CD4-positive, alpha-beta T cell treated with Interleukin-21 for 1 hour (primary cell): ENCODE data around the gene IL22RA2.
"Not testable (repeated sequence)": the region's sequence is repeated elsewhere in the genome, so short reads cannot be mapped to it uniquely, and the experiment has no call there.

Experiments
- DNase-seq: peaks from one replicate; pipeline ENCODE4 v3.0.0-alpha.2; 2020

The IL22RA2 gene, protein sequence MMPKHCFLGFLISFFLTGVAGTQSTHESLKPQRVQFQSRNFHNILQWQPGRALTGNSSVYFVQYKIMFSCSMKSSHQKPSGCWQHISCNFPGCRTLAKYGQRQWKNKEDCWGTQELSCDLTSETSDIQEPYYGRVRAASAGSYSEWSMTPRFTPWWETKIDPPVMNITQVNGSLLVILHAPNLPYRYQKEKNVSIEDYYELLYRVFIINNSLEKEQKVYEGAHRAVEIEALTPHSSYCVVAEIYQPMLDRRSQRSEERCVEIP

DNA sequence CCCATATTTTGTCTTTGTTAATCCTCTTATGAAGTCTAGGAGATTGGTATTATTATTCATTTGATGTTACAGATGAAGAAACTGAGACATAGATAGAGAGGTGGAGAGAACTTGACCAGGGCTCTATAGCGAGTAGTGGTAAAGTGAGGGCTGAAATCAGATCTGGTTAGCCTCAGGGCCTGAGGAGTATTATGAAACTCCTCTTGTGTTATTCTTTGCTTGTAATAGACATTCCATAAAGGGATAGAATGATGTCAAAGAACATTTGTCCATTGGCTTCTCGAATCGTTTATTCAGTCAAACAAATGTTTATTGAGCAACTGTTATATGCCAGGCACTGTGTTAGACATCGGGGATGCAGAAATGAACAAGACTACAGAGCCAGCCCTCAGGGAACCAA is at the start of gene IL22RA2:
IL22RA2 (minus strand) TSS at position 144 of the 400 bp plus-strand sequence. CDS start 11,895 bp downstream, outside the sequence.
- DNase-seq = no peak

DNA sequence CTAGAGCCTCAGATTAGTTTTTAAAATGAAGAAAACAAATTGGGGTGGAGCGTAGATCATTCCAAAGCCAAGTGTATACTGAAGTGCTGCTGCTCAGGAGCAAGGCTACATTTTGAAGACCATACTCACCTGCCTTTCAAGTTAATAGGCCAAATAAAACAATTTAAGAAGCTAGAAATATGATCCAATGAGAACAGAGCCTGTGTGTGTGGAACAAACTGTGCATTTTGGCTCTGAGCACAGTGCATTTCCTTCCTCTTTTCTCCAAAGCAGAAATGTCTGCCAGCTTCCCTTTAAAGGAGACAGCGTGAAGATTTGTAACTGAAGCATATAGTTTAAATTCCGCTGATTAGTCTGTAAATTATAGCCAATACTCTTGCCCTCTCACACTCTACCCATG is 48.9 kb upstream of the IL22RA2 start:
- no peak for DNase-seq

DNA sequence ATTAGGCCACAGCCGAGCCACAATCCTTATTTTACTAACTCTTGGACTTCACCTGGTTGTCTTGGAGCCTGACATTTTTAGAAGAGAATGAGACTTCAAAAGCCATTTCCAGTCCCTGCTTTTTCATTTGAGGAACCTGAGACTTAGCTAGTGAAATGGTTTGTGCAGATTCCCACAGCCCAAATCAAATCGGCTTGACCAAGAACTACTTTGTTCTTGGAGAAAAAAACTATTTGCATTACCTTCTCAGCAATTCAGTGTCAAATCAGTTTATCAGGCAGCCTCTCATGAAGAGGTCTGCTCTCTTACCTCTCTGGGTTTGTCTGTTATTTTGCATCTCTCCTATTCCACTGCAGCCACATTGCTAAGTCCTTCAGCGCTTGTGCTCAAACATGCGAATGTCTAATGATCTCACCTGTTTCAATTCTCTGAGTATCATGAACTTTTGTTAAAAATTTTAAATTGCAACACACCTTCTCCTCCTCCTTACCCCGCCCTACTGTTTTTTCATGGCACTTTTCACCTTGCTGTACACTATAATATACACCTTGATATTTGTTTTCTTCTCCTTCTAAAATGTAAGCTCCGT is 46.3 kb upstream of the IL22RA2 start:
- no peak for DNase-seq

DNA sequence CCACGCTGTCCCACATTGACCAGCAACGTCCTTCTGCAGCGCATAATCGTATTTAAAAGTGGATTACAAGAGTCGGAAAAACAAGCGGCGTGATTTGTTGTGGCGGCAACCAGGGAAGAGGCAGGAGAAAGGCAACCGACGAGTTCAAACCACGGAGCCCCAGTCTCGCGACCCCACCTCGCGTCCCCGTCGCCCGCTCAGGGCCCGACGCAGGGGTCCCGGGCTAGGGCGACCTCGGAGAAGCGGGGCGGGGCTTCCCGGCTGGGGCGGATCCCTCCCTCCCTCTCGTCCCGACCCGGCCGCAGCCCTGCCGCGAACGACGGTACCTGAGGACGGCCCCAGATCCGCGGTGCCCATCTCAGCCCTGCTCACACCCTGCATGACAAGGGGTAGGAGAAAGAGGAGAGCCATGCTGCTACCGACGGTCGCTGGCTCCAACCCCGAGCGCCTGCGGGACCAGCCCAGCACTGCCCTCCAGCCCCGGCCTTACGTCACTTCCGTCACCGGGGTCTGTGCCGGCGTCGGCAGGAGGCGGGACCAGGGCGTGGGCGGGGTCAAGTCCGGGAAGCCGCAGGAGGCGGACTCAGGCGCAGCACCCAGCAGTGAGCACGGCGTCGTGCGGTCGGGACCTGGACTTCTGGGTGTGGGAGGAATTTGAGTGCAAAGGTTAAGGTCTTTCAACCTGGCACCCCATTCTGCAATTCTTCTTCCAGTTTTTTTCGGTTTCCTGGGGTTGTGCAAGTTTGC is 45.6 kb upstream of the IL22RA2 start, which contains the start of gene IFNGR1:
IFNGR1 (minus strand) TSS at position 469 of the 747 bp plus-strand sequence; CDS start at position 411, 58 bp downstream.
- peak; percentile 95 for DNase-seq

DNA sequence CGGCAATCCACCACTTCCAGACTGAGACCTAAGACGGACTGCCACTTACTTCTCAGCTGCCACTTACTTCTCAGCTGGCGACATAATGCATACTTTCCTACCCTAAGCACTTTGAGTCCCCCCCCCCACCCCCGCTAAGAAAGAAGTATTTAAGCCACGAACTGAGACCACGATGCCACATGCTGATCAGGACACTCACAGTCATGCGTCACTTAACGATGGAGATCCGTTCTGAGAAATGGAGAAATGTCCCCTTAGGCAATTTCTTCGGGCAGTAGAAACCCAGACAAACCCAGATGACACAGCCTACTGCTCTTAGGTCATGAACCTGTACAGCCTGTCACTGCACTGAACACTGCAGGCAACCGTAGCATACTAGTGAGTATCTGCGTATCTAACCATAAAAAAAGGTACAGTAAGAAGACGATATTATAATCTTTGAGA is 45.1 kb upstream of the IL22RA2 start:
- DNase-seq = peak; percentile 70

DNA sequence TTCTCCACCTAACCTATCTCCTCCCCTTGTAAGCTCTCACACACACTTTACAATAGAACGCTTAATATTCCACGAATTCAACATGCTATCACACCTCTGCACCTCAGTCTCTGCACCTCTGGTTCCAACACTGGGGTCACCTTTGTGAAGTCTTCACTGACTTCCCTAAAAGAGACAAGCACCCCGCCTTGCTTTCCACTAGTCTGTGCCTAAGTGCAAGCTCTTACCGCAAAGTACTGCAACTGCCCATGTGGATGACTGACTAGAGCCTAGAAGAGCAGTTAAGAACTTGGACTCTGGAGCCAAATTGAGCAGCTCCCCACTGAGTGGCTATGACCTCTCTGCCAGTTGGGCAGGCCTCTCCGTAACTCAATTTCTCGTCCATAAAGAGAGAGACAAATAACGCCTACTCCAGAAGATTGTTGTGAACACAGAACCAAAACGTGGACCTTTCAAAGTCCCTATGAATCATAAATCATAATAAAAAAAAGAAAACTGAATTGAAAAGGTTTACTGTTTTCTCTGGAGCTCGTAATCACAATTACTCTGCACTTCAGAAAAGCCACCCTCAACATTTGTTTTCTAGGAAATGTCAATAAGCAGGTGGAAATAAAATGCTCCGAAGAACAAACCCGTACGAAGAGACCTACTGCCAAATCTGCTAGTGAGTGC is 44.5 kb upstream of the IL22RA2 start:
- peak; percentile 28 for DNase-seq

DNA sequence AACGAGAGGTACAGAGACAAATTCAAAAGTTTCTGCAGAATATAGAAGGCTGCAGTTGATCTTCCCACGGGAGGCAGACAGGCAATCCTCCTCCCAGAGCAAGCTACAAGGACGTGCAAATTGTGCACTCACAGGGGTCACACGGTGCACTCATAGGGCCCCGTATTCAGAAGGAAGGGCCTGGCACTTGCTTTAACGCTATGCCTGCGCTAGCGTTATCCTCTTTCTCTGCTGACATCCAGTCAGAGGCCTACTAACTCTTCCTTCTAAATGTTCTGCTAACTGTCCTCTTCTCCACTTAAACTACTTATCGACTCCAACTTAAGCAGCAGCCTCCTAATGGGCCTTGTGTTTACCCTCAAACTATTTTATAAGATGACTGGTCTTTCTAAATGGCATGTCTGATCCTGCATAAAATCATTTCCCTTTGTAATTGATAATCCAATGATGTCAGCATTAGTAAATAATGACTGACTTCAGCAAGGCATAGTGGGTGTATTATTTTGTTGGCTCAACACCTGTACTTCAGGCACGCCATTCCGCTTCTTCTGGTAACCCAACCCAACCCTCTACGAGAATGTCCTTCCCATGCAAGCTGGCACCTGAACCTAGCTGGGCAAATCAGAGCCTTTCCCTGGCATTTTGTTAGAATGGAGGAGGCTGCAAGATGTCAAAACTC is 43.6 kb upstream of the IL22RA2 start:
- DNase-seq = no peak

DNA sequence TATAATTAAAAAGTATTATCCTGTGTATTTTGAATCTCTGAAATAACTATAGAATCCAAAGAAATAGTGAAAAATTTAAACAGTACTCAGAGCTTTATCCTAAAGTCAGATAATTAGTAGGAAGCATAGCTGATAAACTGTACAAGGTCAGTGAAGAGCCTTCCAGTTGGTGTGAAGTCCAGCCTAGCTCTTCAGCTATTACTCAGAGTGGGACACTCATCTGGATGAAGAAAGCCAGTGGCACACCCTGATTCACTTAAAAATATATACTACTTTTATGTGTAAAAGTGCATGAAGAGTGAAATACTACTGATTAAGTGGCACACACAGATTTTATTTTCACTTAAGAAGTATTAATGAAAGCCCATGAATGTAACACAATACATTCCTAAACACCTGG is 42.7 kb upstream of the IL22RA2 start:
- no peak for DNase-seq

DNA sequence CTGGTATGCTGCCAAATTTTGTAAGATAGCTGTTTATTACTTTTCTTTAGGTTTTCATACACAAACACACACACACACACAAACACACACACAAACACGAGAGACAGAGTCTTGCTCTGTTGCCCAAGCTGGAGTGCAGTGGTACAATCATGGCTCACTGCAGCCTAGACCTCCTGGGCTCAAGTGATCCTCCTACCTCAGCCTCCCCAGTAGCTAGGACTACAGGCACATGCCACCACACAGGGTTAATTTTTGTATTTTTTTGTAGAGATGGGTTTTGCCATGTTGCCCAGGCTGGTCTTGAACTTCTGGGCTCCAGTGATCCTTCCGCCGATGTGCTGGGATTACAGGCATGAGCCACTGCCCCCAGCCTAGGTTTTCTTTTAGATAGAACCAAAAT is 42.2 kb upstream of the IL22RA2 start:
- DNase-seq = not testable (repeated sequence)

DNA sequence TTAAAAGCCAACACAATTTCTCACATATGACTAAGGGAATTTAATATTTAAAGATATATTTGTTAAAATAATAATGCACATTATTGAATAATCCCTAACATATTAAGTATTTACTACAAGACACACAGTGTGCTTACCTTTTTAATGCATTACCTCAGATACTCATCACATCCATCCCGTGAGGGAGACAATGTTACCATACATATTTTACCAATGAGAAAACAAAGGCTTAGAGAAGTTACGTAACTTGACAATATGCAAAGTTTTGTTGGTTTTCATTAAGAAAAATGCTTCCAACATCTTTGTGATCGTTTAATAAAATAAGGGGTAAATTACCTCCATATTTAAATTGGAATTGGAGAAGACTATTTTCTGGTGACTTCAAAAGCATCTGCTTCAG is 41.5 kb upstream of the IL22RA2 start:
- no peak for DNase-seq

DNA sequence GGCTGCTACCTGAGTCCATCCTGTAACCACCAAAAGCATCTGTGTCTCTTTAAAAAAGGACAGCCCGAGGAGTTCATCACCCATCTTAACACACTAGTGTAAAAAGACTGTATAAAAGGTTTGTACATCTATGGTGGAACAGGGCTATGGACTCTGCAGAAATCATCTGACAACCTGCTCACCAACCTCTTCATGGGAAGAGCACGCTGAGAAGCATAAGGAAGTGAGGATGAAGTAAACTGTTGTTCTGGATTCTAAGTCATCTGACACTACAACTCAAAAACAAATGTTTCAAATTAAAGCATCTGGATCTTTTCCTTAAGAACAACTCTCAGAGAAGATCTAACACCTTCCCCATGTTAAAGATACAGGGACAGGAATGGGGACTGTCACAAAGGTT is 40.4 kb upstream of the IL22RA2 start:
- DNase-seq = no peak

DNA sequence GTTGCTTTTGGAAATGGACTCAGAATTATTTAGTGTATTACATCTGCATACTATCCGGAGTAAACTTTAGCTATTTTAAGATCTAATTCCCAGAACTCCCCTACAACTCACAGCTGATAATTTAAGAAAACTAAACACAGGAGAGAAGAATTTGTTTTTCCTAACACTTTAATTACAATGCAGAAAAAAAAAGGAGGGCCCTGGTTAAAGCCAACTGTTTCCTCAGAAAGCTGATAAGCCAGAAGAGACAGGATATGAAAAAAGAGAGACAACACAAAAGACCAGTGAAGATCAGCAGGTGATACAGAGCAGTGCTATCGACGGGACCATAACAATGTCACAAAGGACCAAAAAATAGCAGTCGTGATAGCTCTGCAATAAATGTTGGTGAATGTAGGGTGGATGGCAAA is 39.9 kb upstream of the IL22RA2 start:
- DNase-seq = no peak

DNA sequence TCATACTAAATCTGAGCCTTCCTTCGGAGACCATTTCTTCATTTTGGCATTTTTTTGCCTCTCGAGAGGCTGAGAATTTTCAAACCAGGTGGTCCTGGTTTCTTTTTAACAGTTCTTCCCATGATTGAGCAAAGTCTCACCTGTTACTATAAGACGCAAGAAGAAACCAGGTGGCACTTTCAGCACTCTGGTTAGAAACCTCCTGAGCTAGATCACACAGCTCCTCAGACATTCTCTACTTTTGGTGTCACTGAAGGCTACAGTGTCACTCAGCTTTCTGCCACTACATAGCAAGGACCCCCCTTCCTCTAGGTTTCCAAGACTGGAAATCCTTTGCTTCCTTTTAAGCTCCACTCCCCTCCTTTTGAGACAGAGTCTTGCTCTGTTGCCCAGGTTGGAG is 38.5 kb upstream of the IL22RA2 start:
- no peak for DNase-seq

DNA sequence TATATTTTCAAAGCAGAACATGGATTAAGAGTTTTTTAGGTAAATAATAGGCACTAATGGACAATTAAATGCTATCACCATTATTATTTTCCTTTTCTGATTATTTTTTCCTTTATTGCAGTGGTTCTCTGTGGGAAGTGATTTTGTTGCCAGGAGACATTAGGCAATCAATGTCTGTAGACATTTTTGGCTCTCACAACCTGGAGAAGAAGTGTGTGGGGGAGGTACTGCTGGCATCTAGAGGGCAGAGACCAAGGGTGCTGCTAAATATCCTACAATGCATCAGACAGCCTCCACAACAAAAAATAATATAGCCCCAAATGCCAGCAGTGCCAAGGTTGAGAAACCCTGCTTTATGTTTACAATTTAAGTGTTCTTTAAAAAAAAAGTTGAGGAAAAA is 37.5 kb upstream of the IL22RA2 start:
- no peak for DNase-seq

DNA sequence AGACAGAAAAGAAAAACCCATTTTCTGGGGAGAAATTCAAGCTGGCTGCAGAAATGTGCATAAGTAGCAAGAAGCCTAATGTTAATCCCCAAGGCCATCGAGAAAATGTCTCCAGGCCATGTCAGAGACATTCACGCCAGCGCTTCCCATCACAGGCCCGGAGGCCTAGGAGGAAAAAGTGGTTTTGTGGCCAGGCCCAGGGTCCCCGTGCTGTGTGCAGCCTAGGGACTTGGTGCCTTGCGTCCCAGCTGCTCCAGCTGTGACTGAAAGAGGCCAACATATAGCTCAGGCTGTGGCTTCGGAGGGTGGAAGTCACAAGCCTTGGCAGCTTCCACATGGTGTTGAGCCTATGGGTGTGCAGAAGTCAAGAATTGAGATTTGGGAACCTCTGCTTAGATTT is 34.8 kb upstream of the IL22RA2 start:
- DNase-seq = no peak

DNA sequence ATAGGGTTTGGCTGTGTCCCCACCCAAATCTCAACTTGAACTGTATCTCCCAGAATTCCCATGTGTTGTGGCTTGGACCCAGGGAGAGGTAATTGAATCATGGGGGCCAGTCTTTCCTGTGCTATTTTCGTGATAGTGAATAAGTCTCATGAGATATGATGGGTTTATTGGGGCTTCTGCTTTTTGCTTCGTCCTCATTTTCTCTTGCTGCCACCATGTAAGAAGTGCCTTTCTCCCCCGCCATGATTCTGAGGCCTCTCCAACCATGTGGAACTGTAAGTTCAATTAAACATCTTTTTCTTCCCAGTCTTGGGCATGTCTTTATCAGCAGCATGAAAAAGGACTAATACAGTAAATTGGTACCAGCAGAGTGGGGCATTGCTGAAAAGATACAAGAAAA is 34.0 kb upstream of the IL22RA2 start:
- DNase-seq = not testable (repeated sequence)

DNA sequence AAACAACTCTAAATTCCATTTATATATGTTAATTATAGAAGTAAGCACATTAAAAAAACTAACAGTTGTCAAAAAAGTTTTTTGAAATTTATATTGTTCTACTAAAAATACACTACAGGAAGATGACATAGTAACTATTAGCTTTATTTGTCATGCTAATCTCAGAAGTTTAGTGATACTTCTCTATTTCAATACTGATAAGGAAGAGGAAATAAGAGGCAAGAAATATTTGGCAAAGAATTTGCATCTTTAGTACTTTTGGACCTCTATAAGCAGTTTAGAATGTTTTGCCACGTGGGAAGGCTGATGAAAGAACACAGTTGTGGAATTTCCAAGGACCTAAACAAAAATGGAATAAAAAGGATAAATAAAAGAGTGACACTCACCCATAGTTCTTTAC is 33.1 kb upstream of the IL22RA2 start:
- no peak for DNase-seq

DNA sequence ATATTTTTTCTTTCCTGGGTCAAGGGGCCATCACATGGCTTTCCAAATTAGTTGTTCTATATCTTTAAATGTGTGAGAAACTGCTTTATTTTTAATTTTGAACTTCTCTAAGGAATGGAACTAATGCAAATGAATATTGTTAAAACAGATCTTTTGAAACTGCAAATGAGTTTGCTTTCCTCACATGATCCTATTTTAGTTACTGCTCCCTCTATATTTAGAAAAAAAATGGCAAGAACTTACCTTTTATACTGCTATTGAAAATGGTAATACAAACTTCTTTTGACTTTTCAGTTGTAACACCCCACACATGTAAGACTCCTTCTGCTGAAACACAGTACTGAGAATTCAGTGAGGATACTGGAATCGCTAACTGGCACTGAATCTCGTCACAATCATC is 29.8 kb upstream of the IL22RA2 start:
- DNase-seq = no peak

DNA sequence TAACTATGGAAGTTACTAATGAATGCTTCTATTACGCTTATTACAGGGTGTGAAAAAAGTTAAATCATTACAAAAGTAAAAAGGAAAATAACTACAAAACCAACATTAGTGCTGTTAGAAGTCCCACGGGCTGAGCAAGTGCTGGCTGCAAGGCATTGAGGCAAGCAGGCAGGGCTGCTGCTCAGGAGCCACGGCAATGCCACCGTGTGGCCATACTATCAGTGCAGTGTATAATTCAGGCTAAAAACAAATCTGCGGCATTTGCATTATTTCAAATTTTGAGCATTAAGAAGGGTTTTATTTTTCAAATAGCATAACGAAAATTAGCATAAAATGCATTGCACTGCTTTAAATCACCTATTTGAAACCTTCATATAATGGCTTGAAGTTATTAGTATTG is 28.6 kb upstream of the IL22RA2 start:
- no peak for DNase-seq

DNA sequence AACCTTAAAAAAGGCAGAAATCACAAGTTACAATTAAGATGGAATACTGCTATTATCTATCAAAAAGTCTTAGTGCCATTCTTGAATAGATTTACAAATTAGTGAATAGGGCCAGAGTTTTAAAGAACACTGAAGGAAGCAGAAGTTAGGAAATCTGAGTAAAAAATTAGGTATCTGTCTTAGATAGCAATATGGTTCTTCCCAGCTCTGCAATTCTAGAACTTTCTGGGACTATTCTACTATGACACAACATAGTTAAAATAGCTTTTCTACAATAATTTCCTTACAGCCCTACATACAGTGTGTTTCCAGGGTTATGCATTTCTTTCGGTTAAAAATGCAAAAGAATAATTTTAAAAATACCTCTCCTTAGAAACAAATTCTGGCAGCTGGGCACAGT is 27.6 kb upstream of the IL22RA2 start:
- no peak for DNase-seq

DNA sequence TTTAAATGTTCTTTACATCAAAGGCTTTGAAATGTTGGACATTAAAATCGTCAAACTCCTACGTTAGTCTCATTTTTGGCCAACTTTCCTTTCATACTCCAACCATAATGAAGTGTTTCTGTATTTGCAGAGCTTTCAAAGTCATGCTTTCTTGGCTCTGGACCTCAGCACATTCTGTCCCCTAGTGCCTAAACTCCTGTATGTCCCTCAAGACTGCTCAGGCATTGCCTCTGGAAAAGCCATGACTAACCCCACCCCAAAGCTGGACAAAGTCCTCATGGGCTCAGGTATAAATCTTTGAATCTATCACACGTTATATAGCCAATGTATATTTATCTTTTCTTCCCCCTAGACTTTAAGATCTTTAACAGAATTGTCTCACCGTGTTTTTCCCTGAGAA is 26.8 kb upstream of the IL22RA2 start:
- no peak for DNase-seq

DNA sequence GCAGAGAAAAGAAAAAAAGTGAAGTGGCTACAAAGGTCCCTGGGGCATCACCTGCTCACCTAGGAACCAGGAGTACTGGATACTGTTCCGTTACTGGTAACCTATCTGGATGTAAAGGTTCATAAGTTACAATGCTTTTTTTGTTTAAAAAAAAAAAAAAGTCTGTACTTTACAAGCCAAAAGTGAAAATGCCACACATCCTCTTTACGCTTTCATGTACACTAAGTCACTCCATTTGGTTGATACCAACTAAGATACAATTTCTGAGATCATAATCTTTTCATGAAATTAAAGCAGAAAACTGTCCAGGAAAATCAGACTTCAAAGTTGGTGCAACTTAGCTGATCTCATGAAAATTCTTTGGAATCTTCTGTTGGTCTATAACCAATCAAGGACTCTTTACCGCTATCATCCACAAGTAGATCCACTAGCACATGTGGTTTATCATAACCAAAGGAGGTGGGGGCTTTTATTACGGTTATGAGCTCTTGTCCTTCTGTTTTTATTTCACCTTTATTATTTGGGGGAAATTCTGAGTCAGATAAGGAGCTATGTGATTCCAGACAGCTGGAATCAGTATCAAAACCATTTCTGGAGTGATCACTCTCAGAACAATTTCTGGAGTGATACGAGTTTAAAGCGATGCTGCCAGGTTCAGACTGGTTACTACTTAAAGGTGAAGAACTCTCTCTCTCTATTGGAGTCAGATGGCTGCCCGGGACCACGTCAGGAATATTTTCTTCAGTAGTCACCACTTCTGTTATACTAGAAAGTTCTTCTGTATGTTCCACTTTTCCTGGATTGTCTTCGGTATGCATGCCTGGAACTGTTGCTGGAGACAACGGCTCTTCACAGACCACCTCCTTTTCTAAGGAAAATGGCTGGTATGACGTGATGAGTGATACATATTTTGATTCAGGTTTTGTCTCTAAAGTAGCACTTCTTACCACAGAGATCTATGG is 24.5 kb upstream of the IL22RA2 start:
- no peak for DNase-seq
